SHP77 (cell line): ENCODE measurements around the gene SMC5.
"Not testable (repeated sequence)": the region's sequence is repeated elsewhere in the genome, so short reads cannot be mapped to it uniquely, and the experiment has no call there.

ENCODE experiments used
- DNase-seq, 2 experiments: peaks; one replicate each; lab custom pipeline; 2025; lab: John Stamatoyannopoulos, UW

Gene SMC5

GRCh38 chr9:70263421-70263820 is 4.6 kb downstream of the SMC5 start:
- no peak for DNase-seq

GRCh38 chr9:70278305-70278704 is 19.5 kb downstream of the SMC5 start:
- no peak for DNase-seq

GRCh38 chr9:70283848-70284247 is 25.1 kb downstream of the SMC5 start:
- no peak for DNase-seq

- no peak for DNase-seq
These were observed 26.5 kb downstream of the SMC5 start for GRCh38 chr9:70285246-70285645.

- DNase-seq, result no peak
These were observed 27.3 kb downstream of the SMC5 start for GRCh38 chr9:70285981-70286598.

GRCh38 chr9:70290626-70291025 is 31.8 kb downstream of the SMC5 start:
- no peak for DNase-seq

- DNase-seq, result no peak
These were observed 32.7 kb downstream of the SMC5 start for GRCh38 chr9:70291446-70291845.

GRCh38 chr9:70292253-70292652 is 33.5 kb downstream of the SMC5 start:
- DNase-seq, result no peak

GRCh38 chr9:70293214-70293613 is 34.4 kb downstream of the SMC5 start:
- no peak for DNase-seq

- DNase-seq, result no peak
These were observed 38.4 kb downstream of the SMC5 start for GRCh38 chr9:70297141-70297540.

- DNase-seq, result no peak
These were observed 39.5 kb downstream of the SMC5 start for GRCh38 chr9:70298245-70298771.

- no peak for DNase-seq
These were observed 44.5 kb downstream of the SMC5 start for GRCh38 chr9:70303268-70303667.

- DNase-seq, result no peak
These were observed 46.0 kb downstream of the SMC5 start for GRCh38 chr9:70304810-70305209.

GRCh38 chr9:70315389-70315788 is 56.6 kb downstream of the SMC5 start:
- DNase-seq, result no peak

GRCh38 chr9:70318002-70318401 is 59.2 kb downstream of the SMC5 start:
- no peak for DNase-seq

- no peak for DNase-seq
These were observed 63.3 kb downstream of the SMC5 start for GRCh38 chr9:70322096-70322495.

- no peak for DNase-seq
These were observed 66.2 kb downstream of the SMC5 start for GRCh38 chr9:70324963-70325362.

GRCh38 chr9:70328625-70329024 is 69.8 kb downstream of the SMC5 start:
- not testable (repeated sequence) for DNase-seq

- no peak for DNase-seq
These were observed 81.8 kb downstream of the SMC5 start for GRCh38 chr9:70340572-70340971.

GRCh38 chr9:70347046-70347445 is 88.3 kb downstream of the SMC5 start:
- DNase-seq, result no peak

- DNase-seq, result no peak
These were observed 93.6 kb downstream of the SMC5 start for GRCh38 chr9:70352356-70352755.

GRCh38 chr9:70352802-70353201 is 94.0 kb downstream of the SMC5 start:
- no peak for DNase-seq

- no peak for DNase-seq
These were observed 97.0 kb downstream of the SMC5 start for GRCh38 chr9:70355801-70356200.

- DNase-seq, result no peak
These were observed 104.2 kb downstream of the SMC5 start for GRCh38 chr9:70362952-70363351.
